Thyroid gland (tissue), 4 donors: ENCODE results near the gene PLEKHH2. TPM values are rescaled to one million over a fixed set of nuclear protein-coding genes. Genes with fewer than 3 reads are reported as not detected.
"Not testable (repeated sequence)": the region's sequence is repeated elsewhere in the genome, so short reads cannot be mapped to it uniquely, and the experiment has no call there.

Experiments used
- DNase-seq, 2 donors: peaks; one replicate each; pipeline ENCODE4 v3.0.0-alpha.2; 2019
- H3K27ac ChIP-seq, 3 donors: fragments of 200-600 bp; sonication (generic); 1 replicate in 2 of 3; 2 replicates in 1 of 3; pipeline ENCODE4 v1.5.1; 2016 to 2019; ENCODE audit warnings: mild to moderate bottlenecking in 1 of 3, moderate library complexity in 1 of 3
- H3K27me3 ChIP-seq: fragments of 200-600 bp; sonication (generic); one replicate; pipeline ENCODE4 v1.5.1; 2019
- H3K36me3 ChIP-seq, 2 donors: fragments of 200-600 bp; sonication (generic); one replicate each; pipeline ENCODE4 v1.5.1; 2016 to 2019
- H3K4me1 ChIP-seq, 2 donors: fragments of 200-600 bp; sonication (generic); one replicate each; pipeline ENCODE4 v1.5.1; 2017 to 2019
- H3K4me3 ChIP-seq, 3 donors: fragments of 200-600 bp; sonication (generic); replicated peaks in 1 of 3; 1 replicate in 2 of 3; 2 replicates in 1 of 3; pipeline ENCODE4 v1.5.1; 2016; ENCODE audit warnings: mild to moderate bottlenecking in 1 of 3
- H3K9me3 ChIP-seq: fragments of 200-600 bp; sonication (generic); one replicate; pipeline ENCODE4 v1.5.1; 2017
- CTCF ChIP-seq, 6 experiments: fragments of 200-600 bp in 3 of 6; fragments of 450-650 bp in 3 of 6; sonication (generic) in 3 of 6; IDR thresholded peaks; one replicate each; pipeline ENCODE4 v1.5.1; 2016 to 2019; ENCODE audit warnings: antibody characterized with exemption in 6 of 6, mild to moderate bottlenecking in 2 of 6, inconsistent platforms in 1 of 6, moderate library complexity in 1 of 6
- POLR2A ChIP-seq, 2 donors: fragments of 450-650 bp; IDR thresholded peaks; one replicate each; pipeline ENCODE4 v1.6.1; 2017; ENCODE audit warnings: antibody characterized with exemption in 2 of 2, mild to moderate bottlenecking in 2 of 2, moderate library complexity in 1 of 2
- WGBS, 2 donors: methylation state at CpG; one replicate each; pipeline ENCODE4 v1.1.5; 2017; 5-methylcytosine and 5-hydroxymethylcytosine counted together
- intact Hi-C: fragments of 100-400 bp; cut with DNase I; formaldehyde crosslinking; loops from one replicate; pipeline ENCODE4 v1.15.1; 2023
- total RNA-seq, 4 donors: library from RNA; depleted of rRNA; stranded (reverse); fragments of >200 nt; gene quantifications; one replicate each; pipeline ENCODE4 v1.2.3, GENCODE V29; 2016

Gene PLEKHH2
- total RNA-seq, 4 donors from 2014 or later, result 15.3 to 29.8 (median 22.4) TPM

- H3K4me3 ChIP-seq, result no peak overlapping the region
- TF ChIP-seq CTCF (IDR thresholded peaks at IDR 0.05), result no peak
- TF ChIP-seq POLR2A (IDR thresholded peaks at IDR 0.05), result no peak
- no peak overlapping the region for H3K27ac ChIP-seq
- no peaks in the 10 kb centered on the region for H3K9me3 ChIP-seq
- intact Hi-C loops, result no loop called here
- DNase-seq, result no peak
- H3K4me1 ChIP-seq, result no peaks in the 10 kb centered on the region
- H3K36me3 ChIP-seq, result no peaks in the 10 kb centered on the region
- 68 to 71% methylated on average over 4 of the region's 4 CpGs for WGBS, 2 donors
- no peaks in the 10 kb centered on the region for H3K27me3 ChIP-seq
Measured at GRCh38 chr2:43724728-43725526, 87.9 kb downstream of the PLEKHH2 start.

- Histone ChIP-seq H3K4me1 (no peaks in the 10 kb centered on the region), H3K27me3 (no peaks in the 10 kb centered on the region), H3K36me3 (no peaks in the 10 kb centered on the region), H3K9me3 (no peaks in the 10 kb centered on the region), H3K27ac (no peak overlapping the region), H3K4me3 (no peak overlapping the region)
- DNase-seq, result no peak
- no peak for TF ChIP-seq CTCF (IDR thresholded peaks at IDR 0.05)
- TF ChIP-seq POLR2A (IDR thresholded peaks at IDR 0.05), result no peak
- WGBS, 2 donors, result 97 to 100% methylated on average over 3 of the region's 3 CpGs
- intact Hi-C loops, result no loop called here
Measured at GRCh38 chr2:43725711-43726246, 88.7 kb downstream of the PLEKHH2 start.

- WGBS, 2 donors, result 66 to 68% methylated on average over 14 of the region's 14 CpGs
- DNase-seq, intact Hi-C loops: not testable (repeated sequence)
Measured at GRCh38 chr2:43726961-43727633, 90.0 kb downstream of the PLEKHH2 start.

DNA sequence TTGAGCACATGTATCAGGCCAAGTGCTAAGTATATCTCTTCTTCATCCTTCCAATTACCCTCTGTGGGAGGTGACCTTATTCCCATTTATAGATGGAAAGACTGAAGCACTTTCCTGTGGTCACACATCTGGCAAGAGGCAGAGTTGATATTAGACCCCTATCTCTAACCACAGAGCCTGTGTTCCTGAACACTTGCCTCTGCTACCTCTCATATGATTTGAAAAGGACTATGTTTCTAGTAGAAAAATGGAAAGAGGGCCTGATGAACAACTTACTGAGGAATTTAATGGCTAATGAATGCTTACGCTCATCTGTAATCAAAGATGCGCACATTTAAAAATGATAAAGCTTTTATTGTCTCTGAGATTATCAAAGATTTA is 90.6 kb downstream of the PLEKHH2 start:
- intact Hi-C loops, result no loop called here
- Histone ChIP-seq H3K4me3 (no peak overlapping the region), H3K9me3 (no peaks in the 10 kb centered on the region), H3K36me3 (no peaks in the 10 kb centered on the region), H3K27ac (no peak overlapping the region), H3K27me3 (no peaks in the 10 kb centered on the region), H3K4me1 (no peaks in the 10 kb centered on the region)
- no peak for DNase-seq
- TF ChIP-seq CTCF (IDR thresholded peaks at IDR 0.05) (no peak), POLR2A (IDR thresholded peaks at IDR 0.05) (no peak)
- 97 to 100% methylated on average over 2 of the region's 2 CpGs for WGBS, 2 donors

More at GRCh38 chr2:43726961-43727633, 90.0 kb downstream of the PLEKHH2 start:
- not testable (repeated sequence) for H3K27ac ChIP-seq, H3K36me3 ChIP-seq, H3K4me3 ChIP-seq, H3K9me3 ChIP-seq, H3K4me1 ChIP-seq, H3K27me3 ChIP-seq

- Histone ChIP-seq H3K4me1 (no peaks in the 10 kb centered on the region), H3K27me3 (no peaks in the 10 kb centered on the region), H3K9me3 (no peaks in the 10 kb centered on the region), H3K36me3 (no peaks in the 10 kb centered on the region), H3K4me3 (no peak overlapping the region), H3K27ac (no peak overlapping the region)
- TF ChIP-seq CTCF (IDR thresholded peaks at IDR 0.05), result no peak
- TF ChIP-seq POLR2A (IDR thresholded peaks at IDR 0.05), result no peak
- intact Hi-C loops, result no loop called here
- DNase-seq, result no peak
- WGBS, 2 donors, result 71 to 75% methylated on average over 5 of the region's 5 CpGs
Measured at GRCh38 chr2:43729491-43730174, 92.6 kb downstream of the PLEKHH2 start.
